ENCODE measurements around the gene CTNNA2.

GRCh38 chr2:80009211-80009610, 496.4 kb downstream of the CTNNA2 start:
- TF ChIP-seq CTCF (IDR thresholded peaks at IDR 0.05) = no peak
- TF ChIP-seq ZFX (IDR thresholded peaks at IDR 0.05; ENCODE audit: borderline replicate concordance) = no peak

Measured in 22Rv1 (cell line).